Esophagus muscularis mucosa (tissue), 3 donors: ENCODE data around the gene PPM1D.
"Not testable (repeated sequence)": the region's sequence is repeated elsewhere in the genome, so short reads cannot be mapped to it uniquely, and the experiment has no call there.

ENCODE experiments used
- POLR2A ChIP-seq: fragments of 450-650 bp; IDR thresholded peaks from one replicate; pipeline ENCODE4 v1.6.1; 2017; ENCODE audit warnings: antibody characterized with exemption, moderate library complexity, mild to moderate bottlenecking, low read depth
- POLR2AphosphoS5 ChIP-seq, 2 donors: sonication (generic); formaldehyde crosslinking; IDR thresholded peaks; one replicate each; pipeline ENCODE4 v1.6.1; 2017; ENCODE audit warnings: antibody characterized with exemption in 2 of 2
- TF ChIP-seq, protein P1 (sequence below), 3 experiments: fragments of 200-600 bp in 2 of 3; fragments of 450-650 bp in 1 of 3; sonication (generic) in 2 of 3; IDR thresholded peaks; one replicate each; pipeline ENCODE4 v1.5.1; 2017 to 2019; ENCODE audit warnings: antibody characterized with exemption in 3 of 3, mild to moderate bottlenecking in 2 of 3, moderate library complexity in 1 of 3

DNA sequence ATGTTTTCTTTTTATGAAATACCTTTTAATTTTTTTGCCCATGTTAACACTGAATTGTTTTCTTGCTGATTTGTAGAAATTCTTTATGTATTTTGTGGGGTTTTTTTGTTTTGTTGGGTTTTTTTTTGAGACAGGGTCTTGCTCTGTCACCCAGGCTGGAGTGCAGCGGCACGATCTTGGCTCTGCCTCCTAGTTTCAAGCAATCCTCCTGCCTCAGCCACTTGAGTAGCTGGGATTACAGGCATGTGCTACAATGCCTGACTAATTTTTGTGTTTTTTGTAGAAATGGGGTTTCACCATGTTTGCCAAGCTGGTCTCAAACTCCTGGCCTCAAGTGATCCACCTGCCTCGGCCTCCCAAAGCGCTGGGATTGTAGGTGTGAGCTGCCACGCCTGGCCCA, 11.3 kb downstream of the PPM1D start:
- TF ChIP-seq, protein P1, sequence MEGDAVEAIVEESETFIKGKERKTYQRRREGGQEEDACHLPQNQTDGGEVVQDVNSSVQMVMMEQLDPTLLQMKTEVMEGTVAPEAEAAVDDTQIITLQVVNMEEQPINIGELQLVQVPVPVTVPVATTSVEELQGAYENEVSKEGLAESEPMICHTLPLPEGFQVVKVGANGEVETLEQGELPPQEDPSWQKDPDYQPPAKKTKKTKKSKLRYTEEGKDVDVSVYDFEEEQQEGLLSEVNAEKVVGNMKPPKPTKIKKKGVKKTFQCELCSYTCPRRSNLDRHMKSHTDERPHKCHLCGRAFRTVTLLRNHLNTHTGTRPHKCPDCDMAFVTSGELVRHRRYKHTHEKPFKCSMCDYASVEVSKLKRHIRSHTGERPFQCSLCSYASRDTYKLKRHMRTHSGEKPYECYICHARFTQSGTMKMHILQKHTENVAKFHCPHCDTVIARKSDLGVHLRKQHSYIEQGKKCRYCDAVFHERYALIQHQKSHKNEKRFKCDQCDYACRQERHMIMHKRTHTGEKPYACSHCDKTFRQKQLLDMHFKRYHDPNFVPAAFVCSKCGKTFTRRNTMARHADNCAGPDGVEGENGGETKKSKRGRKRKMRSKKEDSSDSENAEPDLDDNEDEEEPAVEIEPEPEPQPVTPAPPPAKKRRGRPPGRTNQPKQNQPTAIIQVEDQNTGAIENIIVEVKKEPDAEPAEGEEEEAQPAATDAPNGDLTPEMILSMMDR (IDR thresholded peaks at IDR 0.05): not testable (repeated sequence)
- TF ChIP-seq POLR2A; POLR2AphosphoS5 (IDR thresholded peaks at IDR 0.05): not testable (repeated sequence)
